HepG2 (cell line): ENCODE measurements around the gene MBD3L2B.
"Not testable (repeated sequence)": the region's sequence is repeated elsewhere in the genome, so short reads cannot be mapped to it uniquely, and the experiment has no call there.

Experiments used
- ZBTB1 ChIP-seq: sonication (generic); formaldehyde crosslinking; IDR thresholded peaks from 2 replicates; pipeline ENCODE4 v1.4.0; 2020; ENCODE audit warnings: missing genetic modification reagents, borderline replicate concordance
- ZNF615 ChIP-seq: sonication (generic); formaldehyde crosslinking; IDR thresholded peaks from 2 replicates; pipeline ENCODE4 v1.5.0; 2020; ENCODE audit warnings: mild to moderate bottlenecking, missing genetic modification reagents, borderline replicate concordance
- ZNF761 ChIP-seq: sonication (generic); formaldehyde crosslinking; conservative IDR thresholded peaks from 2 replicates; pipeline ENCODE4 v1.4.0; 2020; ENCODE audit warnings: mild to moderate bottlenecking, missing genetic modification reagents

- TF ChIP-seq ZNF615, ZNF761, ZBTB1 (CRISPR knock-in tag): not testable (repeated sequence)
Measured at GRCh38 chr19:7052896-7053295, 31.7 kb upstream of the MBD3L2B start.
